PC-3 (cell line): Measurements from ENCODE around the gene JAG2.

Experiments used
- EZH2 ChIP-seq: fragments of 300-600 bp; sonication (generic); IDR thresholded peaks from one replicate; pipeline ENCODE4 v1.6.1; 2017; ENCODE audit warnings: antibody characterized with exemption, mild to moderate bottlenecking, low read length; ENCODE audit not compliant: unreplicated experiment
- TF ChIP-seq, protein P1 (sequence below): fragments of 300-600 bp; sonication (generic); conservative IDR thresholded peaks from 2 replicates; pipeline ENCODE4 v1.5.1; 2017; ENCODE audit warnings: antibody characterized with exemption, low read depth, mild to moderate bottlenecking, low read length

DNA sequence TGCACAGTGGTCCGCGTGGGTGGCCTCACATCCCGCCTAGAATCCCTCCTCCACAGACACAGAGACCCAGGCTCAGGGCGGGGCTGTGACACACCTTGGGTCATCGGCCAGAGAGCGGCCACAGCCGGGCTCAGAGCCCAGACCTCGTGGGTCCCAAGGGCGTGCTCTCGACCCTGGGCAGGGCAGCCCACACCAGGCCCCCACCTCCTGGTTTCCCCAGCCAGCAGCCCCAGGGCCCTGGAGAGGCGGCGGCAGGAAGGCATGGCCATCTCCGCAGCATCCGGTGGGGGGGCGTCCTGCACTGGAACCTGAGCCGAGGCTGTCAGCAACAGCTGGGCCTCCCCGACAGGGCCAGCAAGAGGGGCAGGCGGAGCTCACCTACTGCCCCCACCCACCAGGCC lies 15.2 kb downstream of the JAG2 start:
- TF ChIP-seq, protein P1, sequence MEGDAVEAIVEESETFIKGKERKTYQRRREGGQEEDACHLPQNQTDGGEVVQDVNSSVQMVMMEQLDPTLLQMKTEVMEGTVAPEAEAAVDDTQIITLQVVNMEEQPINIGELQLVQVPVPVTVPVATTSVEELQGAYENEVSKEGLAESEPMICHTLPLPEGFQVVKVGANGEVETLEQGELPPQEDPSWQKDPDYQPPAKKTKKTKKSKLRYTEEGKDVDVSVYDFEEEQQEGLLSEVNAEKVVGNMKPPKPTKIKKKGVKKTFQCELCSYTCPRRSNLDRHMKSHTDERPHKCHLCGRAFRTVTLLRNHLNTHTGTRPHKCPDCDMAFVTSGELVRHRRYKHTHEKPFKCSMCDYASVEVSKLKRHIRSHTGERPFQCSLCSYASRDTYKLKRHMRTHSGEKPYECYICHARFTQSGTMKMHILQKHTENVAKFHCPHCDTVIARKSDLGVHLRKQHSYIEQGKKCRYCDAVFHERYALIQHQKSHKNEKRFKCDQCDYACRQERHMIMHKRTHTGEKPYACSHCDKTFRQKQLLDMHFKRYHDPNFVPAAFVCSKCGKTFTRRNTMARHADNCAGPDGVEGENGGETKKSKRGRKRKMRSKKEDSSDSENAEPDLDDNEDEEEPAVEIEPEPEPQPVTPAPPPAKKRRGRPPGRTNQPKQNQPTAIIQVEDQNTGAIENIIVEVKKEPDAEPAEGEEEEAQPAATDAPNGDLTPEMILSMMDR: no peak
- no peak for TF ChIP-seq EZH2
